Breast epithelium (tissue), 4 donors: ENCODE measurements around the gene SLC44A1. TPM values are rescaled to one million over a fixed set of nuclear protein-coding genes. Genes with fewer than 3 reads are reported as not detected.

Experiments used
- DNase-seq, 2 donors: peaks; one replicate each; pipeline ENCODE4 v3.0.0-alpha.2; 2019; ENCODE audit warnings: low spot score in 2 of 2
- H3K27ac ChIP-seq, 2 donors: fragments of 200-600 bp; sonication (generic) in 1 of 2; one replicate each; pipeline ENCODE4 v1.5.1; 2016 to 2019; ENCODE audit warnings: mild to moderate bottlenecking in 1 of 2
- H3K27me3 ChIP-seq, 2 donors: fragments of 200-600 bp; sonication (generic) in 1 of 2; one replicate each; pipeline versions ENCODE4 v1.5.1 to v1.6.0; 2017 to 2019; ENCODE audit warnings: control low read depth in 1 of 2, mild to moderate bottlenecking in 1 of 2
- H3K36me3 ChIP-seq: fragments of 200-600 bp; one replicate; pipeline ENCODE4 v1.5.1; 2019
- H3K4me1 ChIP-seq, 2 donors: fragments of 200-600 bp; sonication (generic); one replicate each; pipeline ENCODE4 v1.5.1; 2016 to 2019; ENCODE audit warnings: control low read depth in 1 of 2
- H3K4me3 ChIP-seq, 3 donors: fragments of 200-600 bp; sonication (generic); 1 replicate in 2 of 3; 2 replicates in 1 of 3; pipeline ENCODE4 v1.5.1; 2016 to 2019; ENCODE audit warnings: mild to moderate bottlenecking in 3 of 3, moderate library complexity in 2 of 3
- H3K9me3 ChIP-seq, 2 donors: fragments of 200-600 bp; sonication (generic) in 1 of 2; one replicate each; pipeline ENCODE4 v1.5.1; 2016 to 2019; ENCODE audit warnings: control low read depth in 1 of 2
- POLR2A ChIP-seq: fragments of 450-650 bp; IDR thresholded peaks from one replicate; pipeline ENCODE4 v1.6.1; 2016; ENCODE audit warnings: antibody characterized with exemption, mild to moderate bottlenecking, moderate library complexity
- POLR2AphosphoS5 ChIP-seq, 3 donors: sonication (generic); formaldehyde crosslinking; IDR thresholded peaks; one replicate each; pipeline ENCODE4 v1.6.1; 2017; ENCODE audit warnings: antibody characterized with exemption in 3 of 3
- intact Hi-C: fragments of 100-400 bp; cut with DNase I; formaldehyde crosslinking; loops from one replicate; pipeline ENCODE4 v1.15.1; 2023; ENCODE audit warnings: low total_unique reads
- total RNA-seq, 3 donors: library from RNA; depleted of rRNA; stranded (reverse); fragments of >200 nt; gene quantifications; one replicate each; pipeline ENCODE4 v1.1.0, GENCODE V29; 2016
- TF ChIP-seq, protein P1 (sequence below), 3 donors: fragments of 450-650 bp; IDR thresholded peaks; one replicate each; pipeline ENCODE4 v1.5.1; 2016 to 2017; ENCODE audit warnings: antibody characterized with exemption in 3 of 3, mild to moderate bottlenecking in 3 of 3, moderate library complexity in 3 of 3

The SLC44A1 gene
- total RNA-seq, 3 donors from 2014 or later, result 53.7 to 62.6 (median 61.1) TPM

- no peaks in the 10 kb centered on the region for H3K9me3 ChIP-seq
- intact Hi-C loops, result no loop called here
- peak overlapping the region in 1 of 3 donors; percentile 45 for H3K4me3 ChIP-seq
- no peaks in the 10 kb centered on the region for H3K27me3 ChIP-seq
- peak overlapping the region in 1 of 2 donors; percentile 62 for H3K27ac ChIP-seq
- no peaks in the 10 kb centered on the region for H3K4me1 ChIP-seq
- DNase-seq, result no peak
- no peak for TF ChIP-seq POLR2AphosphoS5 (IDR thresholded peaks at IDR 0.05)
- TF ChIP-seq, protein P1, sequence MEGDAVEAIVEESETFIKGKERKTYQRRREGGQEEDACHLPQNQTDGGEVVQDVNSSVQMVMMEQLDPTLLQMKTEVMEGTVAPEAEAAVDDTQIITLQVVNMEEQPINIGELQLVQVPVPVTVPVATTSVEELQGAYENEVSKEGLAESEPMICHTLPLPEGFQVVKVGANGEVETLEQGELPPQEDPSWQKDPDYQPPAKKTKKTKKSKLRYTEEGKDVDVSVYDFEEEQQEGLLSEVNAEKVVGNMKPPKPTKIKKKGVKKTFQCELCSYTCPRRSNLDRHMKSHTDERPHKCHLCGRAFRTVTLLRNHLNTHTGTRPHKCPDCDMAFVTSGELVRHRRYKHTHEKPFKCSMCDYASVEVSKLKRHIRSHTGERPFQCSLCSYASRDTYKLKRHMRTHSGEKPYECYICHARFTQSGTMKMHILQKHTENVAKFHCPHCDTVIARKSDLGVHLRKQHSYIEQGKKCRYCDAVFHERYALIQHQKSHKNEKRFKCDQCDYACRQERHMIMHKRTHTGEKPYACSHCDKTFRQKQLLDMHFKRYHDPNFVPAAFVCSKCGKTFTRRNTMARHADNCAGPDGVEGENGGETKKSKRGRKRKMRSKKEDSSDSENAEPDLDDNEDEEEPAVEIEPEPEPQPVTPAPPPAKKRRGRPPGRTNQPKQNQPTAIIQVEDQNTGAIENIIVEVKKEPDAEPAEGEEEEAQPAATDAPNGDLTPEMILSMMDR (IDR thresholded peaks at IDR 0.05), result no peak
- no peak for TF ChIP-seq POLR2A
- no peaks in the 10 kb centered on the region for H3K36me3 ChIP-seq
These were observed 85.2 kb downstream of the SLC44A1 start for GRCh38 chr9:105329719-105330062.

DNA sequence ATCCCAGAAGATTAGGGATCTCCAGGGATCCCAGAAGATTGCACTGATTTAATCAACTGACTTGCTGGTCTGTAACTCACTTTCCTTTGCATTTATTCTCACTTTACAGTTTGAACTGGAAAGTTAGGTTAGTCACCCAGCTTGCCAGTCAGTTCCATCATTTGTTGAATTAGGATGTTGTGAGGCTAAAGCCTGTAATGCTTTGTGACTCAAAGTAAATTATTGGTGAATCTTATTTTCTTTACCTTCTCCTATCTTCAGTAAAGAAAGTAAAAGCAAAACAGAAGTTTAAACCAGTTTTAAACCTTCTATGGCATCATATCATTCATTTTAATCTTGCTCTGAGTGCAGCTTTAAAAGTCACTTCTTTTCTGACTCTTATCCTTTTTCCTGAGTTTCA, 85.8 kb downstream of the SLC44A1 start:
- H3K4me3 ChIP-seq, result no peak overlapping the region
- no peaks in the 10 kb centered on the region for H3K4me1 ChIP-seq
- H3K36me3 ChIP-seq, result peaks cover 3% of the 10 kb centered on the region
- peak overlapping the region in 1 of 2 donors; percentile 27 for H3K27ac ChIP-seq
- DNase-seq, result no peak
- intact Hi-C loops, result no loop called here
- no peaks in the 10 kb centered on the region for H3K9me3 ChIP-seq
- H3K27me3 ChIP-seq, result no peaks in the 10 kb centered on the region
- TF ChIP-seq POLR2A, result no peak
- no peak for TF ChIP-seq POLR2AphosphoS5 (IDR thresholded peaks at IDR 0.05)
- TF ChIP-seq, protein P1 (IDR thresholded peaks at IDR 0.05), result no peak

- H3K36me3 ChIP-seq, result peaks cover 5% of the 10 kb centered on the region
- H3K27me3 ChIP-seq, result no peaks in the 10 kb centered on the region
- TF ChIP-seq POLR2A (no peak), POLR2AphosphoS5 (IDR thresholded peaks at IDR 0.05) (no peak)
- TF ChIP-seq, protein P1 (IDR thresholded peaks at IDR 0.05), result no peak
- no peaks in the 10 kb centered on the region for H3K9me3 ChIP-seq
- H3K27ac ChIP-seq, result peak overlapping the region in 1 of 2 donors; percentile 27
- intact Hi-C loops, result no loop called here
- no peaks in the 10 kb centered on the region for H3K4me1 ChIP-seq
- no peak overlapping the region for H3K4me3 ChIP-seq
- no peak for DNase-seq
These were observed 86.3 kb downstream of the SLC44A1 start for GRCh38 chr9:105330755-105331154.

DNA sequence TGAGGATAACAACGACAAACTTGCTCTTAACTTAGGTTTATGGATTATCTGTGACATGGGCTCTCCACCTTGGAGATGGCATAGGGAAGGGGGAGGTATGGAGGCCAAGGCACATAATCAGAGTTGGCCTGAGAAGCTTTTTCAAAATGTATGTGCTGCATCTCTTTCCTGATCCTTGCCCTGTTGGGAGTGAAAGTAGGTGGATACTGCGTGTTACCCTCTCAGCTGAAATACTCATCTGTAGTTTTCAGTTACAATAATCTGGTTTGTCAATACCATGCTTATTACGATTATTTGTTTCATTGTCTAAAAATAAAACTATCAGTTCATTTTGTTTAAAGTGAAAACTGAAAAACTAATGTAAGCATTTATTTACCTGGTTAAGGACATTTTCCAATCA, 86.7 kb downstream of the SLC44A1 start:
- H3K9me3 ChIP-seq, result no peaks in the 10 kb centered on the region
- H3K27ac ChIP-seq, result no peak overlapping the region
- no peaks in the 10 kb centered on the region for H3K27me3 ChIP-seq
- TF ChIP-seq POLR2AphosphoS5 (IDR thresholded peaks at IDR 0.05) (no peak), POLR2A (no peak)
- TF ChIP-seq, protein P1 (IDR thresholded peaks at IDR 0.05), result no peak
- no peak for DNase-seq
- no peak overlapping the region for H3K4me3 ChIP-seq
- intact Hi-C loops, result no loop called here
- no peaks in the 10 kb centered on the region for H3K4me1 ChIP-seq
- peaks cover 5% of the 10 kb centered on the region for H3K36me3 ChIP-seq

- Histone ChIP-seq H3K4me1 (no peaks in the 10 kb centered on the region), H3K36me3 (peaks cover 5% of the 10 kb centered on the region), H3K4me3 (no peak overlapping the region), H3K9me3 (no peaks in the 10 kb centered on the region), H3K27ac (no peak overlapping the region), H3K27me3 (no peaks in the 10 kb centered on the region)
- DNase-seq, result no peak
- intact Hi-C loops, result no loop called here
- TF ChIP-seq POLR2A (no peak), POLR2AphosphoS5 (IDR thresholded peaks at IDR 0.05) (no peak)
- TF ChIP-seq, protein P1 (IDR thresholded peaks at IDR 0.05), result no peak
These were observed 87.3 kb downstream of the SLC44A1 start for GRCh38 chr9:105331755-105332154.
